Measurements from ENCODE around the gene GNS. TPM values are rescaled to one million over a fixed set of nuclear protein-coding genes. Genes with fewer than 3 reads are reported as not detected.

The GNS gene
- total RNA-seq, 1 experiment from 2014 or later, result 57.5 TPM

GRCh38 chr12:64688715-64689114 lies 70.5 kb downstream of the GNS start:
- POLR2A ChIA-PET (ENCODE audit: low non-redundant PET), result no interaction called here
- Histone ChIP-seq H3K27ac (ENCODE audit: low read depth, low read length, poor library complexity, severe bottlenecking) (no peak overlapping the region), H3K27me3 (replicated peaks; ENCODE audit: insufficient read depth, low read depth, low read length, poor library complexity) (no peaks in the 10 kb centered on the region), H3K36me3 (ENCODE audit: insufficient read depth, low read length, poor library complexity, severe bottlenecking) (peaks cover 3% of the 10 kb centered on the region), H3K4me1 (ENCODE audit: insufficient read depth, low read length, poor library complexity, severe bottlenecking) (peaks cover 20% of the 10 kb centered on the region), H3K4me3 (ENCODE audit: low read depth, low read length, poor library complexity, severe bottlenecking) (no peak overlapping the region), H3K9me3 (ENCODE audit: low read depth, low read length, poor library complexity, severe bottlenecking) (no peaks in the 10 kb centered on the region)
- CTCF ChIA-PET, result no interaction called here
- DNase-seq (ENCODE audit: low spot score), result no peak
- TF ChIP-seq CTCF (conservative IDR thresholded peaks at IDR 0.05; ENCODE audit: low read depth, low read length), result no peak
- no peak for TF ChIP-seq EZH2 (IDR thresholded peaks at IDR 0.05; ENCODE audit: borderline replicate concordance, low read depth, low read length, poor library complexity, severe bottlenecking)
- intact Hi-C loops (cut with micrococcal nuclease; ENCODE audit: unreplicated experiment), result no loop called here
- no TSS peak for BruUV-seq (replicated peaks)

GRCh38 chr12:64688219-64688618 lies 71.0 kb downstream of the GNS start:
- intact Hi-C loops (cut with micrococcal nuclease; ENCODE audit: unreplicated experiment), result no loop called here
- POLR2A ChIA-PET (ENCODE audit: low non-redundant PET), result no interaction called here
- Histone ChIP-seq H3K4me3 (ENCODE audit: low read depth, low read length, poor library complexity, severe bottlenecking) (no peak overlapping the region), H3K36me3 (ENCODE audit: insufficient read depth, low read length, poor library complexity, severe bottlenecking) (no peaks in the 10 kb centered on the region), H3K9me3 (ENCODE audit: low read depth, low read length, poor library complexity, severe bottlenecking) (no peaks in the 10 kb centered on the region), H3K27me3 (replicated peaks; ENCODE audit: insufficient read depth, low read depth, low read length, poor library complexity) (no peaks in the 10 kb centered on the region), H3K27ac (ENCODE audit: low read depth, low read length, poor library complexity, severe bottlenecking) (no peak overlapping the region), H3K4me1 (ENCODE audit: insufficient read depth, low read length, poor library complexity, severe bottlenecking) (peaks cover 25% of the 10 kb centered on the region)
- no TSS peak for BruUV-seq (replicated peaks)
- DNase-seq (ENCODE audit: low spot score), result no peak
- TF ChIP-seq CTCF (conservative IDR thresholded peaks at IDR 0.05; ENCODE audit: low read depth, low read length) (no peak), EZH2 (IDR thresholded peaks at IDR 0.05; ENCODE audit: borderline replicate concordance, low read depth, low read length, poor library complexity, severe bottlenecking) (no peak)
- CTCF ChIA-PET, result no interaction called here

- intact Hi-C loops (cut with micrococcal nuclease; ENCODE audit: unreplicated experiment), result no loop called here
- Histone ChIP-seq H3K4me3 (ENCODE audit: low read depth, low read length, poor library complexity, severe bottlenecking) (no peak overlapping the region), H3K27ac (ENCODE audit: low read depth, low read length, poor library complexity, severe bottlenecking) (no peak overlapping the region), H3K27me3 (replicated peaks; ENCODE audit: insufficient read depth, low read depth, low read length, poor library complexity) (no peaks in the 10 kb centered on the region), H3K36me3 (ENCODE audit: insufficient read depth, low read length, poor library complexity, severe bottlenecking) (no peaks in the 10 kb centered on the region), H3K4me1 (ENCODE audit: insufficient read depth, low read length, poor library complexity, severe bottlenecking) (peaks cover 29% of the 10 kb centered on the region), H3K9me3 (ENCODE audit: low read depth, low read length, poor library complexity, severe bottlenecking) (no peaks in the 10 kb centered on the region)
- no peak for TF ChIP-seq EZH2 (IDR thresholded peaks at IDR 0.05; ENCODE audit: borderline replicate concordance, low read depth, low read length, poor library complexity, severe bottlenecking)
- TF ChIP-seq CTCF (conservative IDR thresholded peaks at IDR 0.05; ENCODE audit: low read depth, low read length), result no peak
- BruUV-seq (replicated peaks), result no TSS peak
- CTCF ChIA-PET, result no interaction called here
- POLR2A ChIA-PET (ENCODE audit: low non-redundant PET), result no interaction called here
- no peak for DNase-seq (ENCODE audit: low spot score)
Observed at GRCh38 chr12:64687816-64688215, 71.4 kb downstream of the GNS start.

Data from A673 (cell line).